Mesothelial cell of epicardium (in vitro differentiated cells): ENCODE measurements around the gene CACNG6. TPM values are rescaled to one million over a fixed set of nuclear protein-coding genes. Genes with fewer than 3 reads are reported as not detected.

Source experiments
- DNase-seq, 2 experiments: peaks; one replicate each; pipeline ENCODE4 v3.0.0; 2021; ENCODE audit warnings: low spot score in 2 of 2; ENCODE audit not compliant: unreplicated experiment in 2 of 2
- H3K27ac Mint-ChIP-seq: 2 replicates; pipeline ENCODE4 v1.8.0; 2021; ENCODE audit warnings: mixed read lengths
- H3K27me3 Mint-ChIP-seq: 2 replicates; pipeline ENCODE4 v1.8.0; 2021; ENCODE audit warnings: low read depth, mixed read lengths
- H3K36me3 Mint-ChIP-seq: 2 replicates; pipeline ENCODE4 v1.8.0; 2021; ENCODE audit warnings: mixed read lengths
- H3K4me1 Mint-ChIP-seq: 2 replicates; pipeline ENCODE4 v1.8.0; 2021; ENCODE audit warnings: mixed read lengths
- H3K4me3 Mint-ChIP-seq: 2 replicates; pipeline ENCODE4 v1.8.0; 2021; ENCODE audit warnings: mild to moderate bottlenecking, moderate library complexity, mixed read lengths
- H3K9me3 Mint-ChIP-seq: 2 replicates; pipeline ENCODE4 v1.8.0; 2021; ENCODE audit warnings: mixed read lengths
- CTCF ChIP-seq: fragments of 200-600 bp; sonication (generic); IDR thresholded peaks from one replicate; pipeline ENCODE4 v1.5.0; 2021; ENCODE audit warnings: antibody characterized with exemption; ENCODE audit not compliant: unreplicated experiment
- total RNA-seq: library from RNA; stranded (reverse); gene quantifications from 3 replicates; pipeline ENCODE4 v1.2.1, GENCODE V29; 2021

Gene CACNG6
- total RNA-seq, 1 donor from 2014 or later = 5.3 TPM

- H3K27ac Mint-ChIP-seq = no peak overlapping the region
- H3K4me3 Mint-ChIP-seq = no peak overlapping the region
- no peaks in the 10 kb centered on the region for H3K4me1 Mint-ChIP-seq
- H3K27me3 Mint-ChIP-seq = peaks cover 15% of the 10 kb centered on the region
- no peak for DNase-seq
- no peak for TF ChIP-seq CTCF
- H3K9me3 Mint-ChIP-seq = peaks cover 7% of the 10 kb centered on the region
- no peaks in the 10 kb centered on the region for H3K36me3 Mint-ChIP-seq
Observed at GRCh38 chr19:54017261-54017660, 25.8 kb downstream of the CACNG6 start.

GRCh38 chr19:54021363-54021762, 29.9 kb downstream of the CACNG6 start:
- peaks cover 20% of the 10 kb centered on the region for H3K27me3 Mint-ChIP-seq
- no peak for TF ChIP-seq CTCF
- DNase-seq = no peak
- H3K4me1 Mint-ChIP-seq = peaks cover 2% of the 10 kb centered on the region
- no peak overlapping the region for H3K4me3 Mint-ChIP-seq
- H3K27ac Mint-ChIP-seq = no peak overlapping the region
- peaks cover 7% of the 10 kb centered on the region for H3K9me3 Mint-ChIP-seq
- H3K36me3 Mint-ChIP-seq = no peaks in the 10 kb centered on the region

GRCh38 chr19:54021932-54022331, 30.5 kb downstream of the CACNG6 start:
- peaks cover 21% of the 10 kb centered on the region for H3K27me3 Mint-ChIP-seq
- H3K36me3 Mint-ChIP-seq = no peaks in the 10 kb centered on the region
- no peak for DNase-seq
- TF ChIP-seq CTCF = no peak
- peaks cover 7% of the 10 kb centered on the region for H3K9me3 Mint-ChIP-seq
- H3K4me1 Mint-ChIP-seq = peaks cover 2% of the 10 kb centered on the region
- H3K27ac Mint-ChIP-seq = no peak overlapping the region
- H3K4me3 Mint-ChIP-seq = no peak overlapping the region

- H3K9me3 Mint-ChIP-seq = no peaks in the 10 kb centered on the region
- DNase-seq = no peak
- no peak overlapping the region for H3K27ac Mint-ChIP-seq
- H3K4me1 Mint-ChIP-seq = peaks cover 2% of the 10 kb centered on the region
- no peak overlapping the region for H3K4me3 Mint-ChIP-seq
- no peaks in the 10 kb centered on the region for H3K36me3 Mint-ChIP-seq
- no peak for TF ChIP-seq CTCF
- H3K27me3 Mint-ChIP-seq = peaks cover 19% of the 10 kb centered on the region
Observed at GRCh38 chr19:54023191-54023590, 31.8 kb downstream of the CACNG6 start.

- Mint-ChIP-seq H3K27me3 (peaks cover 24% of the 10 kb centered on the region), H3K36me3 (no peaks in the 10 kb centered on the region), H3K4me3 (no peak overlapping the region), H3K4me1 (peaks cover 2% of the 10 kb centered on the region), H3K27ac (no peak overlapping the region), H3K9me3 (no peaks in the 10 kb centered on the region)
- DNase-seq = no peak
- TF ChIP-seq CTCF = no peak
Observed at GRCh38 chr19:54024660-54025059, 33.2 kb downstream of the CACNG6 start.

- H3K4me3 Mint-ChIP-seq = no peak overlapping the region
- no peaks in the 10 kb centered on the region for H3K36me3 Mint-ChIP-seq
- H3K27me3 Mint-ChIP-seq = peaks cover 37% of the 10 kb centered on the region
- H3K27ac Mint-ChIP-seq = no peak overlapping the region
- no peak for DNase-seq
- no peak for TF ChIP-seq CTCF
- H3K9me3 Mint-ChIP-seq = no peaks in the 10 kb centered on the region
- peaks cover 2% of the 10 kb centered on the region for H3K4me1 Mint-ChIP-seq
Observed at GRCh38 chr19:54026656-54027055, 35.2 kb downstream of the CACNG6 start.
